Progenitor cell of endocrine pancreas (in vitro differentiated cells): ENCODE measurements around the gene GNB5. TPM values are rescaled to one million over a fixed set of nuclear protein-coding genes. Genes with fewer than 3 reads are reported as not detected.

ENCODE experiments used
- DNase-seq: peaks from one replicate; pipeline ENCODE4 v3.0.0; 2021; ENCODE audit warnings: low spot score; ENCODE audit not compliant: unreplicated experiment
- H3K27ac Mint-ChIP-seq: 2 replicates; pipeline ENCODE4 v1.8.0; 2021; ENCODE audit warnings: mild to moderate bottlenecking, moderate library complexity, mixed read lengths
- H3K27me3 Mint-ChIP-seq: 2 replicates; pipeline ENCODE4 v1.8.0; 2021; ENCODE audit warnings: mixed read lengths
- H3K36me3 Mint-ChIP-seq: 2 replicates; pipeline ENCODE4 v1.8.0; 2022; ENCODE audit warnings: mixed read lengths; ENCODE audit not compliant: insufficient read depth
- H3K4me1 Mint-ChIP-seq: 2 replicates; pipeline ENCODE4 v1.8.0; 2021; ENCODE audit warnings: low read depth, mixed read lengths
- H3K4me3 Mint-ChIP-seq: 2 replicates; pipeline ENCODE4 v1.8.0; 2021; ENCODE audit warnings: low read depth, mild to moderate bottlenecking, moderate library complexity, mixed read lengths
- H3K9me3 Mint-ChIP-seq: 2 replicates; pipeline ENCODE4 v1.8.0; 2021; ENCODE audit warnings: low read depth, mixed read lengths
- CTCF ChIP-seq: fragments of 200-600 bp; sonication (generic); IDR thresholded peaks from one replicate; pipeline ENCODE4 v1.5.0; 2021; ENCODE audit warnings: antibody characterized with exemption, mild to moderate bottlenecking; ENCODE audit not compliant: unreplicated experiment
- total RNA-seq: library from RNA; stranded (reverse); gene quantifications from 2 replicates; pipeline ENCODE4 v1.2.1, GENCODE V29; 2021

Gene GNB5
- total RNA-seq, 1 donor from 2014 or later = 56.0 TPM

- Mint-ChIP-seq H3K9me3 (no peaks in the 10 kb centered on the region), H3K36me3 (peaks cover 35% of the 10 kb centered on the region), H3K27me3 (no peaks in the 10 kb centered on the region), H3K27ac (no peak overlapping the region), H3K4me3 (no peak overlapping the region), H3K4me1 (no peaks in the 10 kb centered on the region)
- TF ChIP-seq CTCF = no peak
- DNase-seq = no peak
Measured at GRCh38 chr15:52220251-52220650, 29.1 kb upstream of the GNB5 start.

- Mint-ChIP-seq H3K27ac (no peak overlapping the region), H3K4me3 (no peak overlapping the region), H3K4me1 (no peaks in the 10 kb centered on the region), H3K27me3 (no peaks in the 10 kb centered on the region), H3K36me3 (peaks cover 34% of the 10 kb centered on the region), H3K9me3 (no peaks in the 10 kb centered on the region)
- no peak for TF ChIP-seq CTCF
- DNase-seq = no peak
Measured at GRCh38 chr15:52218816-52219215, 27.6 kb upstream of the GNB5 start.

GRCh38 chr15:52218371-52218770 lies 27.2 kb upstream of the GNB5 start:
- Mint-ChIP-seq H3K27ac (no peak overlapping the region), H3K36me3 (peaks cover 37% of the 10 kb centered on the region), H3K9me3 (no peaks in the 10 kb centered on the region), H3K4me3 (no peak overlapping the region), H3K4me1 (no peaks in the 10 kb centered on the region), H3K27me3 (no peaks in the 10 kb centered on the region)
- TF ChIP-seq CTCF = no peak
- DNase-seq = no peak

- Mint-ChIP-seq H3K27ac (no peak overlapping the region), H3K4me3 (no peak overlapping the region), H3K36me3 (peaks cover 32% of the 10 kb centered on the region), H3K27me3 (no peaks in the 10 kb centered on the region), H3K4me1 (no peaks in the 10 kb centered on the region), H3K9me3 (no peaks in the 10 kb centered on the region)
- no peak for DNase-seq
- TF ChIP-seq CTCF = peak; percentile 36
Measured at GRCh38 chr15:52217186-52217585, 26.0 kb upstream of the GNB5 start.

GRCh38 chr15:52214553-52214952 lies 23.4 kb upstream of the GNB5 start:
- DNase-seq = no peak
- no peaks in the 10 kb centered on the region for H3K4me1 Mint-ChIP-seq
- no peak overlapping the region for H3K27ac Mint-ChIP-seq
- H3K36me3 Mint-ChIP-seq = peaks cover 27% of the 10 kb centered on the region
- no peaks in the 10 kb centered on the region for H3K27me3 Mint-ChIP-seq
- H3K9me3 Mint-ChIP-seq = no peaks in the 10 kb centered on the region
- no peak for TF ChIP-seq CTCF
- H3K4me3 Mint-ChIP-seq = no peak overlapping the region

- Mint-ChIP-seq H3K4me3 (no peak overlapping the region), H3K27me3 (no peaks in the 10 kb centered on the region), H3K36me3 (peaks cover 24% of the 10 kb centered on the region), H3K27ac (no peak overlapping the region), H3K4me1 (no peaks in the 10 kb centered on the region), H3K9me3 (no peaks in the 10 kb centered on the region)
- no peak for DNase-seq
- no peak for TF ChIP-seq CTCF
Measured at GRCh38 chr15:52213206-52213605, 22.0 kb upstream of the GNB5 start.
